KMS-11 (cell line): ENCODE data around the gene SLC2A1.

ENCODE experiments used
- H2AFZ ChIP-seq: fragments of 200-600 bp; sonication (generic); 2 replicates; pipeline ENCODE4 v1.6.1; 2016; ENCODE audit warnings: antibody characterized with exemption, mixed run types, low read depth
- H3K27ac ChIP-seq: fragments of 200-600 bp; sonication (generic); 2 replicates; pipeline ENCODE4 v1.6.1; 2016; ENCODE audit warnings: mild to moderate bottlenecking, mixed run types
- H3K27me3 ChIP-seq: fragments of 200-600 bp; sonication (generic); 2 replicates; pipeline ENCODE4 v1.6.1; 2017; ENCODE audit warnings: mild to moderate bottlenecking, low read depth, mixed run types, moderate library complexity; ENCODE audit not compliant: insufficient read depth
- H3K36me3 ChIP-seq: fragments of 200-600 bp; sonication (generic); 2 replicates; pipeline ENCODE4 v1.6.1; 2017; ENCODE audit warnings: mild to moderate bottlenecking, mixed run types; ENCODE audit not compliant: insufficient read depth
- H3K4me1 ChIP-seq: fragments of 200-600 bp; sonication (generic); 2 replicates; pipeline ENCODE4 v1.6.1; 2016; ENCODE audit warnings: mild to moderate bottlenecking, low read depth, mixed run types; ENCODE audit not compliant: poor library complexity, severe bottlenecking
- H3K4me2 ChIP-seq: fragments of 200-600 bp; sonication (generic); 2 replicates; pipeline ENCODE4 v1.7.0; 2016; ENCODE audit warnings: mild to moderate bottlenecking, mixed run types
- H3K4me3 ChIP-seq: fragments of 200-600 bp; sonication (generic); IDR thresholded peaks from 2 replicates; pipeline ENCODE4 v1.6.1; 2017; ENCODE audit warnings: low read depth, low read length, mixed read lengths; ENCODE audit not compliant: insufficient read depth
- H3K79me2 ChIP-seq: fragments of 200-600 bp; sonication (generic); 2 replicates; pipeline ENCODE4 v1.6.1; 2016; ENCODE audit warnings: low read depth, mixed run types; ENCODE audit not compliant: insufficient read depth
- H3K9ac ChIP-seq: fragments of 200-600 bp; sonication (generic); 2 replicates; pipeline ENCODE4 v1.6.1; 2016; ENCODE audit warnings: mild to moderate bottlenecking, mixed run types
- H4K20me1 ChIP-seq: fragments of 200-600 bp; sonication (generic); 2 replicates; pipeline ENCODE4 v1.6.1; 2016; ENCODE audit warnings: mild to moderate bottlenecking, mixed run types; ENCODE audit not compliant: insufficient read depth
- TF ChIP-seq, protein P1 (sequence below): fragments of 200-600 bp; sonication (generic); conservative IDR thresholded peaks from 2 replicates; pipeline ENCODE4 v1.6.1; 2017; ENCODE audit warnings: low read depth, mild to moderate bottlenecking, antibody characterized with exemption, low read length, moderate library complexity, mixed read lengths

SLC2A1 gene

DNA sequence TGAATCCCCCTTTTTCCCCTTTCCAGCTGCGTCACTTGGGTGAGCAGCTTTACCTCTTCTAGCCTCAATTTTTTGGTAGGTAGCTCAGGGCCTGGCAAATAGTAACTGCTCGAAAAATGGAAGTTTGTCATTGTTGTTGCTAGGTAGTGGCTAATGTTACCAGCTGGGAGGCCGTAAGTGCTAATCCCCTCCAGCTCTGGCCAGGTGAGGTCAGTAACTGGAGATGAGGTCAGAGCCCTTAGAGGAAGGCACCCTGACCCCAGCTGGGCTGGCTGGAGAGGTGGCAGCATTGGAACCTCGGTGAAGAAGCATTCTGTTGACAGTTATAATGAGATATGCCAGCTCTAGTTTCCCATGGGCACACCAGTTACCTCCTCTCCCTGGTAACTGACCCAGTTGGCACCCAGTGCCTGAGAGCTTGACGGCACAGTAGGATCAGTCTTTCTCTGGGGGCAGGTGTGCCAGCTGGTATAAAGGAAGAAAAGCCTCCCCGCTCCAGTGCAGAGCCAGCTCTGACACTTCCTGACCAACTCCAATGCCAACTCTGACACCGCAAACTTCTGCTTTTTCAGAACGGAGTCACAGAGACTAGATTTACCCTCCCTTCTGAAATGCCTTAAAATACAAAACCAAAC, 35.0 kb upstream of the SLC2A1 start:
- Histone ChIP-seq H3K9ac (no peak overlapping the region), H3K36me3 (no peaks in the 10 kb centered on the region), H3K4me2 (no peak overlapping the region), H3K79me2 (no peaks in the 10 kb centered on the region), H2AFZ (no peak overlapping the region), H3K27ac (no peak overlapping the region), H3K27me3 (no peaks in the 10 kb centered on the region), H4K20me1 (no peaks in the 10 kb centered on the region), H3K4me3 (no peak overlapping the region), H3K4me1 (no peaks in the 10 kb centered on the region)
- TF ChIP-seq, protein P1, sequence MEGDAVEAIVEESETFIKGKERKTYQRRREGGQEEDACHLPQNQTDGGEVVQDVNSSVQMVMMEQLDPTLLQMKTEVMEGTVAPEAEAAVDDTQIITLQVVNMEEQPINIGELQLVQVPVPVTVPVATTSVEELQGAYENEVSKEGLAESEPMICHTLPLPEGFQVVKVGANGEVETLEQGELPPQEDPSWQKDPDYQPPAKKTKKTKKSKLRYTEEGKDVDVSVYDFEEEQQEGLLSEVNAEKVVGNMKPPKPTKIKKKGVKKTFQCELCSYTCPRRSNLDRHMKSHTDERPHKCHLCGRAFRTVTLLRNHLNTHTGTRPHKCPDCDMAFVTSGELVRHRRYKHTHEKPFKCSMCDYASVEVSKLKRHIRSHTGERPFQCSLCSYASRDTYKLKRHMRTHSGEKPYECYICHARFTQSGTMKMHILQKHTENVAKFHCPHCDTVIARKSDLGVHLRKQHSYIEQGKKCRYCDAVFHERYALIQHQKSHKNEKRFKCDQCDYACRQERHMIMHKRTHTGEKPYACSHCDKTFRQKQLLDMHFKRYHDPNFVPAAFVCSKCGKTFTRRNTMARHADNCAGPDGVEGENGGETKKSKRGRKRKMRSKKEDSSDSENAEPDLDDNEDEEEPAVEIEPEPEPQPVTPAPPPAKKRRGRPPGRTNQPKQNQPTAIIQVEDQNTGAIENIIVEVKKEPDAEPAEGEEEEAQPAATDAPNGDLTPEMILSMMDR = no peak

DNA sequence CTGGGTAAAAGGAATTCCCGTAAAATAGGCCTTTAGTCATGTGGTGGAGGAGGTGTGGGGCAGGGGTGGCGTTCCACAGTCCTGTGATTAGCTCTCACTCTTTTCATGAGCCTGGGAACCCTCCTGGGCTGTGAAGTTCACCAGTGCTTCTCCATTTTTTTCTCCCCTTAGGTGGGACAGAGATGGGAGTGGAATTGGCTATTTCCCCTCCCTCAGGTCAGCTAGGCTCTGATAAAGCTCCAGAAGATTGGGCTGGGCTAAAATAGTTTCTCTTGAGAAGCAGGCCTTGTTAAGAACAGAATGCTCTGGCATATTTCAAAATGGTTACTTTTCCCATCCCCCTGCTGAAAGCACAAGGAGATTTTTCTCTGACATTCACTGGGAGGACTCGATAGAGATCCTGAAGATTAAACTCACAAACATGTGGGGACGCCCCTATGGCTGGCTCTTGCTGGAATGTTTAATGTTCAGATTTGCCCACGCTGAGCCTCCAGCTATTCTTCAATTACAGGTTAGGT, 33.4 kb upstream of the SLC2A1 start:
- H3K4me2 ChIP-seq = no peak overlapping the region
- TF ChIP-seq, protein P1 = no peak
- no peaks in the 10 kb centered on the region for H4K20me1 ChIP-seq
- no peaks in the 10 kb centered on the region for H3K79me2 ChIP-seq
- H3K9ac ChIP-seq = no peak overlapping the region
- no peak overlapping the region for H3K27ac ChIP-seq
- H3K27me3 ChIP-seq = no peaks in the 10 kb centered on the region
- no peaks in the 10 kb centered on the region for H3K4me1 ChIP-seq
- no peak overlapping the region for H2AFZ ChIP-seq
- no peaks in the 10 kb centered on the region for H3K36me3 ChIP-seq
- no peak overlapping the region for H3K4me3 ChIP-seq

DNA sequence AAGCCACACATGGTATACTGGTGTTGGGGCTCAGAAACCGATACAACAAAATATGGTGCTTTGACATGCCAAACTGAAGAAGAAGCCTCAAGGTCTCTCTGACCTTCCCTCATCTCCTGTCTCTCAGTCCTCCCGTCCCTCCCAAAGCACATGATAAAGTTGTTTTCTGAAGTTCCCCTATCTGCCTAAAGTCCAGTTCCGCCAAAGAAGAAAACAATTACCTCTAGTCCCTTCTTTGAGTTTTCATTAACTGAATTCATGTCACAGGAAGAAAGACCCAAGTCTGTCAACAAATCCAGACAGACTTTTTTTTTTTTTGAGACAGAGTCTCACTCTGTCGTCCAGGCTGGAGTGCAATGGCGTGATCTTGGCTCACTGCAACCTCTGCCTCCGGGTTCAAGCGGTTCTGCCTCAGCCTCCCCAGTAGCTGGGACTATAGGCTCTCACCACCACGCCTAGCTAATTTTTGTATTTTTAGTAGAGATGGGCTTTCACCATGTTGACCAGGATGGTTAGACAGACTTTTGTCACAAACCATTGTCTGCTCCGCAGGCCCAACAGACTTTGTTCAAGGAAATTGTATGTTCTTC, 32.2 kb upstream of the SLC2A1 start:
- no peaks in the 10 kb centered on the region for H3K79me2 ChIP-seq
- H3K27me3 ChIP-seq = no peaks in the 10 kb centered on the region
- TF ChIP-seq, protein P1 = no peak
- H2AFZ ChIP-seq = no peak overlapping the region
- H3K4me1 ChIP-seq = no peaks in the 10 kb centered on the region
- no peaks in the 10 kb centered on the region for H3K36me3 ChIP-seq
- H3K4me2 ChIP-seq = no peak overlapping the region
- H3K27ac ChIP-seq = no peak overlapping the region
- no peaks in the 10 kb centered on the region for H4K20me1 ChIP-seq
- no peak overlapping the region for H3K9ac ChIP-seq
- no peak overlapping the region for H3K4me3 ChIP-seq

DNA sequence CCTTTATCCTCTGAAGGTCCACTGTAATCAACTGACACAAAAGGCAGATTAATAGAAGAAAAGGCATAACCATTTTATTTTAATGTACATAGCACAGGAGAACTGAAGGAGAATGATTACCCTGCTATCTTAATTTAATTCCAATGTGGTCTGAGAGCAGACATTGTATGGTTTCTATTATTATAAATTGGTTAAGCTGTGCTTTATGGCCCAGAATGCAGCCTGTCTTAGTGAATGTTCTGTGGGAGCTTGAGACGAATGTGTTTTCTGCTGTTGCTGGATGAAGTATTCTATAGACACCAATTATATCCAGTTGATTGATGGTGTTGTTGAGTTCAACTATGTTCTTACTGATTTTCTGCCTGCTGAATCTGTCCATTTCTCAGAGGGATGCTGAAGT, 25.0 kb upstream of the SLC2A1 start:
- no peak overlapping the region for H3K4me2 ChIP-seq
- no peak overlapping the region for H3K4me3 ChIP-seq
- no peaks in the 10 kb centered on the region for H3K4me1 ChIP-seq
- no peaks in the 10 kb centered on the region for H3K79me2 ChIP-seq
- no peaks in the 10 kb centered on the region for H3K27me3 ChIP-seq
- no peak overlapping the region for H3K27ac ChIP-seq
- no peaks in the 10 kb centered on the region for H3K36me3 ChIP-seq
- H3K9ac ChIP-seq = no peak overlapping the region
- no peak overlapping the region for H2AFZ ChIP-seq
- no peaks in the 10 kb centered on the region for H4K20me1 ChIP-seq
- TF ChIP-seq, protein P1 = no peak
